SW 1271 (cell line): ENCODE results near the gene EPN2.

Source experiments
- DNase-seq, 2 experiments: peaks; one replicate each; lab custom pipeline; 2025; lab: John Stamatoyannopoulos, UW

Gene EPN2

GRCh38 chr17:19381741-19382444, 144.7 kb downstream of the EPN2 start:
- no peak for DNase-seq

GRCh38 chr17:19382531-19383444, 145.6 kb downstream of the EPN2 start:
- no peak for DNase-seq

DNA sequence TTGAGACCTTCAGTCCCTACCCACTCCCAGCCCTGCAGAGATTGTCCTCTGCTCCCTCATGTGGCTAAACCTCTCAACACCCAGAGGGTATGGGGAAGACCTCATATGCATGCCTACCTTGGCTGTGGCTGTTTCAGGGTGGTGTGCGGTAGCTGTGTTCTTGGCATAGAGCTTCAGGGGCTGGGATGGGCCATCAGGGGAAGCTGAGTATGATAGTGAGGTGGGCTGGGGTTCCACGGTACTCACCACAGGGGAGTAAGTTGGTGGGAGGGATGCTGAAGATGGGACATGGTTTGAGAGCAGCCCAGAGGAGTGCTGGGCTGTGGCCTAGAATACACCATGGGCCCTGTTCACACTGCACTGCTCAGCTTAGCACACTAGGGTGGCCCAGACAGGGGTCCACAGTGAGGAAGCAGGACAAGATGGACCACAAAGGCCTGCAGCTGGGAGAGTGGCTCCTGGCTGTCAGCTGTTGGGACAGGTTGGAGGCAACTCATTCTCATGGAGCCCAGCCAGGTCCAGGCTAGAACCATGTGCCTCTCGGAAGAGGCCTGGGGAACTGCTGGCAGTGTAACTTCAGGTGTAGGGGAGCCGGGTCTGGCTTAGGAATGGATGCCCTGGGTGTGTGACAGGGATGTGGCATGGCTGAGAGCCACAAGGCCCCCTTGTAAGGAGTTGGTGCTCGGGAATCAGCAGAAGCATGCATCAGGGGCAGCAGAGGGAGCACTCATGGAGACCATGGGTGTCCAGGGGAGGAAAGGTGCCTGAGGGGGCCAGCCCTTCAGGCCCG, 146.7 kb downstream of the EPN2 start:
- no peak for DNase-seq

GRCh38 chr17:19384723-19385391, 147.7 kb downstream of the EPN2 start:
- DNase-seq: no peak

- no peak for DNase-seq
Measured at GRCh38 chr17:19385521-19385983, 148.4 kb downstream of the EPN2 start.
